PC-9 (cell line): Measurements from ENCODE around the gene LPIN2. TPM values are rescaled to one million over a fixed set of nuclear protein-coding genes. Genes with fewer than 3 reads are reported as not detected.

Experiments used
- BruUV-seq: library from RNA; stranded (reverse); fragments of 400-500 nt; replicated peaks from 2 replicates; lab custom pipeline; 2021; lab: Mats Ljungman, UMichigan
- CTCF ChIA-PET: fragments of 300-600 bp; sonication (Branson Sonifier 250); formaldehyde crosslinking; loops from one replicate; lab custom pipeline; 2022; ENCODE audit warnings: antibody characterized with exemption; lab: Charles Lee
- POLR2A ChIA-PET: fragments of 300-600 bp; sonication (Branson Sonifier 250); formaldehyde crosslinking; loops from one replicate; lab custom pipeline; 2022; ENCODE audit warnings: antibody characterized with exemption; ENCODE audit not compliant: unreplicated experiment; lab: Charles Lee
- DNase-seq, 2 experiments: peaks; one replicate each; pipeline versions ENCODE4 v3.0.0 to v3.0.0-alpha.2; 2015 to 2022; ENCODE audit warnings: mixed read lengths in 1 of 2
- H2AFZ ChIP-seq: fragments of 200-600 bp; sonication (generic); 2 replicates; pipeline ENCODE4 v1.8.1; 2017; ENCODE audit warnings: antibody characterized with exemption
- H3F3A ChIP-seq: fragments of 200-600 bp; sonication (generic); 2 replicates; pipeline ENCODE4 v1.8.1; 2017; ENCODE audit warnings: antibody characterized with exemption, mild to moderate bottlenecking, low read depth; ENCODE audit not compliant: insufficient read depth
- H3K27ac ChIP-seq: fragments of 200-600 bp; sonication (generic); 2 replicates; pipeline ENCODE4 v1.6.1; 2016; ENCODE audit warnings: mixed run types
- H3K27me3 ChIP-seq: fragments of 200-600 bp; sonication (generic); 2 replicates; pipeline ENCODE4 v1.6.1; 2016; ENCODE audit warnings: low read depth, mixed run types; ENCODE audit not compliant: insufficient read depth
- H3K36me3 ChIP-seq: fragments of 200-600 bp; sonication (generic); 2 replicates; pipeline ENCODE4 v1.6.1; 2016; ENCODE audit warnings: low read depth, mixed run types
- H3K4me1 ChIP-seq: fragments of 200-600 bp; sonication (generic); replicated peaks from 2 replicates; pipeline ENCODE4 v1.6.1; 2016; ENCODE audit warnings: mixed run types; ENCODE audit not compliant: insufficient read depth
- H3K4me2 ChIP-seq: fragments of 200-600 bp; sonication (generic); 2 replicates; pipeline ENCODE4 v1.6.1; 2017; ENCODE audit warnings: mixed run types
- H3K4me3 ChIP-seq: fragments of 200-600 bp; sonication (generic); 2 replicates; pipeline ENCODE4 v1.6.1; 2016; ENCODE audit warnings: mixed run types
- H3K79me2 ChIP-seq: fragments of 200-600 bp; sonication (generic); 2 replicates; pipeline ENCODE4 v1.6.1; 2017; ENCODE audit warnings: low read depth, mixed run types
- H3K9me2 ChIP-seq: fragments of 200-600 bp; sonication (generic); 2 replicates; pipeline ENCODE4 v1.8.1; 2017; ENCODE audit warnings: mild to moderate bottlenecking; ENCODE audit not compliant: insufficient read depth
- H3K9me3 ChIP-seq: fragments of 200-600 bp; sonication (generic); 2 replicates; pipeline ENCODE4 v1.8.1; 2016; ENCODE audit warnings: low read depth; ENCODE audit not compliant: insufficient read depth
- H4K20me1 ChIP-seq: fragments of 200-600 bp; sonication (generic); 2 replicates; pipeline ENCODE4 v1.8.1; 2017; ENCODE audit not compliant: insufficient read depth
- EZH2 ChIP-seq: fragments of 200-600 bp; sonication (generic); IDR thresholded peaks from 2 replicates; pipeline ENCODE4 v1.8.0; 2017; ENCODE audit warnings: antibody characterized with exemption, low read depth
- intact Hi-C: fragments of 100-400 bp; cut with micrococcal nuclease; formaldehyde crosslinking; loops from one replicate; pipeline ENCODE4 v1.10.0; 2022; ENCODE audit not compliant: unreplicated experiment
- total RNA-seq: library from RNA; stranded (reverse); gene quantifications from 2 replicates; pipeline ENCODE4 v1.2.3, GENCODE V29; 2021
- TF ChIP-seq, protein P1 (sequence below): fragments of 200-600 bp; sonication (generic); conservative IDR thresholded peaks from 2 replicates; pipeline ENCODE4 v1.6.1; 2017; ENCODE audit warnings: mixed run types, antibody characterized with exemption, mild to moderate bottlenecking, moderate library complexity

The LPIN2 gene
- total RNA-seq, 1 experiment from 2014 or later = 15.0 TPM

DNA sequence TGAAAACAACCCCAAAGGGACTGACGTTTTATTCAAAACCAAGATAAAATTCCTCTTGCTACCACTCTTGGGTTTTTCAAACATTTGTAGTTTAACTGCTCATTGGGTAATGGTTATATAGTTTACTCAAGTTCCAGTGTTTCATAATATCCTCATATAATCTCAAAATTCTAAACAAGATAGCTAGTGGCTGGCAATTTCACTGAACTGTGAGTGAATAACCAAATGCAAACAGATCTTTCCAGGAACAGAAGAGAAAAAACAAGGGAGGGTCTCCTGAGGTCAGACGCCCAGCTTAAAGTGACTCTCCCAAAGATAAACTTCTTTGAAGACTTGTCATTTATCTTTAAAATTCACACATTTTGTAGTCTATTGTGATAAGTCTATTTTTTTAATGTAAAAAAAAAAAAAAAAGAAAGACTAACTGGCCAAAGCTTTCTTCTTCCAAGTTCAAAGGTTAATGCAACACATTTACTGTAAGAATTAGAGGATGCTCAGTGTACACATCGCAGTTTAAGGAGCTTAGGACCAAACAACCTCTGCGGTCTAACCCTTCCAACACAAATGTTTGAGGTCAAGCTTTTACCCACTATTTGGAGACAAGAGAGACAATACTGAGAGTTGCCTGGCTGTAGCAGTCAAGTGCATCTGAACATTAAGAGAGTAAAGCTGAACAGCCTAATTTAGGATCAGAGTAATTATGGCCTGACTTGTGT lies 26.6 kb downstream of the LPIN2 start:
- no peak for DNase-seq
- no peak overlapping the region for H3K4me2 ChIP-seq
- CTCF ChIA-PET = interaction anchor here (0.6 to 1.3 kb wide), 3 partner anchors 165 to 260 kb away, joined by 3 to 4 read pairs (median 3); no protein-coding TSS in a partner anchor
- no peaks in the 10 kb centered on the region for H3K9me3 ChIP-seq
- BruUV-seq = no TSS peak
- H2AFZ ChIP-seq = no peak overlapping the region
- H3K4me3 ChIP-seq = no peak overlapping the region
- intact Hi-C loops = no loop called here
- TF ChIP-seq EZH2 = no peak
- TF ChIP-seq, protein P1, sequence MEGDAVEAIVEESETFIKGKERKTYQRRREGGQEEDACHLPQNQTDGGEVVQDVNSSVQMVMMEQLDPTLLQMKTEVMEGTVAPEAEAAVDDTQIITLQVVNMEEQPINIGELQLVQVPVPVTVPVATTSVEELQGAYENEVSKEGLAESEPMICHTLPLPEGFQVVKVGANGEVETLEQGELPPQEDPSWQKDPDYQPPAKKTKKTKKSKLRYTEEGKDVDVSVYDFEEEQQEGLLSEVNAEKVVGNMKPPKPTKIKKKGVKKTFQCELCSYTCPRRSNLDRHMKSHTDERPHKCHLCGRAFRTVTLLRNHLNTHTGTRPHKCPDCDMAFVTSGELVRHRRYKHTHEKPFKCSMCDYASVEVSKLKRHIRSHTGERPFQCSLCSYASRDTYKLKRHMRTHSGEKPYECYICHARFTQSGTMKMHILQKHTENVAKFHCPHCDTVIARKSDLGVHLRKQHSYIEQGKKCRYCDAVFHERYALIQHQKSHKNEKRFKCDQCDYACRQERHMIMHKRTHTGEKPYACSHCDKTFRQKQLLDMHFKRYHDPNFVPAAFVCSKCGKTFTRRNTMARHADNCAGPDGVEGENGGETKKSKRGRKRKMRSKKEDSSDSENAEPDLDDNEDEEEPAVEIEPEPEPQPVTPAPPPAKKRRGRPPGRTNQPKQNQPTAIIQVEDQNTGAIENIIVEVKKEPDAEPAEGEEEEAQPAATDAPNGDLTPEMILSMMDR = no peak
- H3K4me1 ChIP-seq = peaks cover 54% of the 10 kb centered on the region
- H3K36me3 ChIP-seq = no peaks in the 10 kb centered on the region
- 0 out of 2 replicates have a peak overlapping the region, but pooled peaks have one; percentile 20 for H3K27ac ChIP-seq
- peaks cover 21% of the 10 kb centered on the region for H3F3A ChIP-seq
- H4K20me1 ChIP-seq = no peaks in the 10 kb centered on the region
- POLR2A ChIA-PET = interaction anchor here (0.6 kb wide), 1 partner anchor 102 kb away, joined by 4 read pairs; no protein-coding TSS in a partner anchor
- H3K27me3 ChIP-seq = no peaks in the 10 kb centered on the region
- H3K79me2 ChIP-seq = peaks cover 32% of the 10 kb centered on the region
- no peaks in the 10 kb centered on the region for H3K9me2 ChIP-seq

DNA sequence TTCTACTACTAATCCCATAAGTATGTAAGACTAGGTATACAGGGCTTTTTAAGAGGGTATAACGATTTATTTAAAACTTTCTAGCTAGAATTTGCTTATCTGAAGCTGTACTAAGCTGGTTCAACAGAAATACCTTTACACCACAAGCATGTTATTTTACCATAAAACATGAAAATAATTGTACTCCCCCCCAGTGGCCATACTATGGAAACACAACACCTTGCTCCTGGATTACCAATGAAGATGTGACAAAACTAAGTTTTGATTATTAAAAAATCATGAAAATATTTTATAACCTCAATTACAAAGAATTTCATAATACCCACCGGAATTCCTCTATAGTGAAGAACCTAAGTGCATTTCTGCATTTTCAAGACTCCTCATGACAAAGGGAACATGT lies 27.3 kb downstream of the LPIN2 start:
- TF ChIP-seq, protein P1 = peak; percentile 70
- no peak for TF ChIP-seq EZH2
- no peaks in the 10 kb centered on the region for H4K20me1 ChIP-seq
- CTCF ChIA-PET = interaction anchor here (0.6 to 1.3 kb wide), 6 partner anchors 8 to 260 kb away, joined by 3 to 4 read pairs (median 3); no protein-coding TSS in a partner anchor
- H3K4me3 ChIP-seq = no peak overlapping the region
- no peaks in the 10 kb centered on the region for H3K9me2 ChIP-seq
- H3K79me2 ChIP-seq = peaks cover 35% of the 10 kb centered on the region
- H3K27me3 ChIP-seq = no peaks in the 10 kb centered on the region
- H3F3A ChIP-seq = peaks cover 27% of the 10 kb centered on the region
- no TSS peak for BruUV-seq
- DNase-seq = no peak
- no peak overlapping the region; the same call in 1 of the 2 replicates for H2AFZ ChIP-seq
- 0 out of 2 replicates have a peak overlapping the region, but pooled peaks have one; percentile 17 for H3K4me2 ChIP-seq
- H3K4me1 ChIP-seq = peaks cover 61% of the 10 kb centered on the region
- peak overlapping the region; percentile 12; the same call in 1 of the 2 replicates for H3K27ac ChIP-seq
- intact Hi-C loops = no loop called here
- H3K9me3 ChIP-seq = no peaks in the 10 kb centered on the region
- POLR2A ChIA-PET = interaction anchor here (0.6 kb wide), 2 partner anchors 371 to 912 kb away, joined by 4 to 8 read pairs; no protein-coding TSS in a partner anchor
- no peaks in the 10 kb centered on the region for H3K36me3 ChIP-seq

DNA sequence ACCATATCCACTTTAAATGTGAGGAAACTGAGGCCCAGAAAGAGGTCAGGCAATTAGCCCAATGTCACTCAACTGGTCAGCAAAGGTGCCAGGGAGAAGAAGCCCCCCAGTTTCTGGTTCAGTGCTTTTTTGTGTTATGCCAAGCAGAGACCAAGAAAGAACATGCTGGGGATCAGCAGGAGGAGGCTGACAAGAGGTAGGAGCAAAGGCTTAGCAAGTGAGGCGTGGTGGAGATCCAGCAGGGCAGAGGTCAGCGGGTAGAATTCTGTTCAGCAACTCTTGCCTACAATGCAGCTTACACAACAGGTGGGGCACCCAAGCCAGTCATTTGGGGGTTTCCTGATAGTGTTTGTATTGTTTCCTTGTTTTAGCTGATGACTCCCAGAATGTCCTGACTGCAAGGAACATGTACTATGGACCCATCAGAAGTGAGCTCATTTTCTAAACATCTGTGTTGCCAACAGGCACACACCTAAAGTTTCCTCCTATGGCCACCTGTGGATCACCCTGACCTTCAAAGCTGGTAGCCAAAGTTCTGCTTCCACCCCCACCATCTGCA lies 28.2 kb downstream of the LPIN2 start:
- Histone ChIP-seq H3K27ac (no peak overlapping the region; the same call in 1 of the 2 replicates), H3K4me3 (no peak overlapping the region), H3F3A (peaks cover 27% of the 10 kb centered on the region), H4K20me1 (no peaks in the 10 kb centered on the region), H3K27me3 (no peaks in the 10 kb centered on the region), H3K36me3 (no peaks in the 10 kb centered on the region), H3K4me2 (peak overlapping the region; percentile 17; the same call in 1 of the 2 replicates), H3K9me2 (no peaks in the 10 kb centered on the region), H2AFZ (no peak overlapping the region), H3K79me2 (peaks cover 42% of the 10 kb centered on the region), H3K4me1 (peaks cover 67% of the 10 kb centered on the region), H3K9me3 (no peaks in the 10 kb centered on the region)
- no TSS peak for BruUV-seq
- peak in 1 of 2 experiments; percentile 57 for DNase-seq
- ChIA-PET CTCF (interaction anchor here (0.6 to 1.3 kb wide), 6 partner anchors 9 to 261 kb away, joined by 3 to 4 read pairs (median 3); no protein-coding TSS in a partner anchor), POLR2A (interaction anchor here (0.6 kb wide), 3 partner anchors 40 to 913 kb away, joined by 3 to 8 read pairs (median 4); no protein-coding TSS in a partner anchor)
- TF ChIP-seq, protein P1 = no peak
- no peak for TF ChIP-seq EZH2
- intact Hi-C loops = no loop called here
